NCI-H1436 treated with DMSO at 0.1 percent for 48 hours (cell line): ENCODE measurements around the gene KCNN3.

ENCODE experiments used
- DNase-seq: peaks from one replicate; lab custom pipeline; 2025; lab: John Stamatoyannopoulos, UW

The KCNN3 gene

DNA sequence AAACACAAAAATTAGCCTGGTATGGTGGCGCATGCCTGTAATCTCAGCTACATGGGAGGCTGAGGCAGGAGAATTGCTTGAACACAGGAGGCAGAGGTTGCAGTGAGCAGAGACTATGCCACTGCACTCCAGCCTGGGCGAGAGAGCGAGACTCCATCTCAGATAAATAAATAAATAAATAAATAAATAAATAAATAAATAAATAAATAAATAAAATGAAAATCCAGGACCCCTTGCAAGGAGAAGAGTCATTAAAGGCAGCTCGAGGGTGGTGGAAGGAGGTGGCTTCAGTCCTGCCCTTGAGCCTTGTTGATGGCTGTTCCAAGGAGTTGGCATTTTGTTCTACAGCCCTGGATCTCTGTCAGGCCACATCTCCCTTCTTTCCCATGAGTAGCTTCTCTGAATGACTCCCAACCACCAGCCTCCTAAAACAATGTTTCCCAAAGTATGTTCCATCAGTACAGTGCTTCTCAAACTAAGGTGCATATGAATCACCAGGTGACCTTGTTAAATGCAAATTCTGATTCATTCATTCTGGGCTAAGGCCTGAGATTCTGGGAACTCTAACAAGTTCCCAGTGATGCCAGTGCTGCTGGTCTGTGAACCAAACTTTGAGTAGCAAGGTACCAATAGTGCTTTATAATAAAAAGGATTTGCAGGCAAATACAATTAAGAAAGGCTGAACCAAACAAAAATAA lies 99.0 kb downstream of the KCNN3 start:
- no peak for DNase-seq

DNA sequence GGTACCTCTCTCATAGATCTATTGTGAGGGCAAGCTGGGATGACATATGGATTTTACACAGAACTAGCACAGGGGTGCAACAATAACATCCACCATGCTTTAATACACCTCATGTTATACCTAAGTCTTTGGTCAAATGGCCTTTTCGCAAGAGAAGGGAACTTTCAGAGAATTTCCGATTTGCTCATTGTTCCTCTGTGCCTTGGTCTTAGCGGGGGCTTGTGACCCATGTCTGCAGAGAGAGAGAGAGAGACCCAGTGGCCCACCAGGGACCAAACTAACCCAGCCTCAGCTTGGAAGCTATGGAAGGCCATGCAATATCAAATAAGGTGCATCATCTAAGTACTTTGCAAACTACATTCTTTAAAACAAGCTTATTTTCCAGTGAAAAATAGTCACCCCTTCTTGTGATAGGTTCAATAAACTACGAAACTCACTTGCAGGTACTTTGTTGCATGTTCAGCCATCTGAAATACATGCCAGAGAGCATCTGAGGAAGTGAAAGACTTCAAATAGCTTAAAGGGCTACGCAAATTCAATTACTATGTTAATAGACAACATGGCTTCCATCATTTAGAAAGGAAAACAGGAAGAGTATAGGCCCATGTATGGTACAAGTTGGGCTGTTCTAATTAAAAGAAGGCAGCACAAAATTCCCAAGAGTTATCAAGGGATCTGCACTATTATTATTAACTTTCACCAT lies 100.7 kb downstream of the KCNN3 start:
- DNase-seq = no peak

- no peak for DNase-seq
Observed at GRCh38 chr1:154768456-154769125, 101.5 kb downstream of the KCNN3 start.

- DNase-seq = no peak
Observed at GRCh38 chr1:154767315-154768240, 102.5 kb downstream of the KCNN3 start.

DNA sequence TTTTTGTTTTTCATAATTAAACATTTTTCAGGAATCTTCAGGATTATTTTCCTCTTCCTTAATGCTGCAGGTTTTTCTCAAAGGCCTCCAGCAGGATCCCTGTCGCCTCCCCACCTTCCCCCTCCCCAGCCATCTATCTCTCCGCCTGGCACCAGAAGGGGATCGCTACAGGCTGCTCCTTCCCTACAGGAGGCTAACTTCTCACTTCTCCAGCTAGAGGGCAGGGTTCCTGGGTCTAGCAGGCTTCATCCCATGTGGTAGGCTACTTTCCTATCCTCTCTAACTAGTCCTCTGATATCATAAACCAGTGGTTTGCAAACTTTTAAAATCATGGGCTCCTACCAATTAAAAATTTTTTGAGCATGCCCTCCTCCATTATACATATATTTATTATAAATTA lies 104.1 kb downstream of the KCNN3 start:
- no peak for DNase-seq

GRCh38 chr1:154764773-154765172 lies 105.3 kb downstream of the KCNN3 start:
- no peak for DNase-seq

- no peak for DNase-seq
Observed at GRCh38 chr1:154764181-154764580, 105.9 kb downstream of the KCNN3 start.

DNA sequence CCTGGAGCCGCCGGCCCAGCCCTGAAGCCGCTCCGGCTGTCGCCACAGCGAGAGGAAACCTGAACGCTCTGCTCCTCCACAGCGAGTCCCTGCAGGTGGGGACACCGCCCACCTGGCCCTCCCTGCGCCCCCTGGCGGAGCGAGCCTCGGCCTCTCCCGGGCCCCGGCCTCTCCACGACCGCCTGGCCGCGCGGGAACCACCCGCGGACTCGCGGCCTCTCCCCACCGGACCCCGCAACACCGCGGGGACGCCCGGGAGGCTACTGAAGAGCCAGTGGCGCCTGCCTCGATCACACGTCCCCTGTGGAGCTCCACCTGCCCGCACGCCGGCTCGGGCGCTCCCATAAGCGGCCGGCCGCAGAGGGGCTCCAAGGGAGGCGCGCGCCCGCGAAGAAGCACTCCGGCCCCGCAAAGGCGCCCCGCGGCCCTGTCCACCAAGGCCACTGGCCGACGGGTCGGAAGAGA lies 109.6 kb downstream of the KCNN3 start:
- no peak for DNase-seq

GRCh38 chr1:154759793-154760192 lies 110.3 kb downstream of the KCNN3 start:
- no peak for DNase-seq

DNA sequence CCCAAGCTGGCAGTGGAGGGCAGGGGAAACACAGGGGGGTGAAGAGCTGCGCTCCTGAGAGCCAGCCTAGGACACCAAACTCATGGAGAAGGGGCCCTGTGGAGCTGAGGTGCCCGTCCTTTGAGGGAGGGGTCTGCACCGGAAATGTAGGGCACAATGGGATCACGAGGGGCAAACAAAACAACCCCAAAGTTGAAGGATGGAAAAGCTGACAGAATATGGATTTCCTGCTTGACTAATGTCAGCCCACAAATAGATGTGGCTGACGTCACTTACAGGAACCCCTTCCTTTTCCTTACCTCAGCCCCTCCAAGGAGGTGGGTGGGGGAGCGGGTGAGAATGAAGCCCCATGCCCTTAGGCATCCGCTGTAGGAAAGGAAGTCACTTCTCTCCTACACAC lies 110.9 kb downstream of the KCNN3 start:
- DNase-seq = no peak

DNA sequence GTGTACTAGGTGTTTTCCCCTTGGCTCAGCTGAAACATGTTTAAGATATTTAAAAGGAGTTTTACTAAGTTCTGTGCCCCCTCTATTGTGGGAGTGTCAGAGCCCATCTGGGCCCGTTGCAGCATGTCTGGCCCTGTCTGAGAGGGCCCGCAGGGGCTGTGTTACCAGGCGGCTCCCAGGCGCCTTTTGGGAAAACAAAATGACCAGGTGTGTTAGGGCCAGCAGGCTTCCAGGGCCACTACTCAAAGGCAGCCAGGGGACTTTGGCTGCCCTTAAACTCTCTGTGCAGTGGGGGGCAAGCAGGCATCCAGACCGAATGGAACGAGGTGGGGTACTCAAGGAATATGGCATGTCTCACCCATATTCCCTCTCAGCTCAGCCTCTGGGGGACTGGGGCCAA lies 111.7 kb downstream of the KCNN3 start:
- no peak for DNase-seq

DNA sequence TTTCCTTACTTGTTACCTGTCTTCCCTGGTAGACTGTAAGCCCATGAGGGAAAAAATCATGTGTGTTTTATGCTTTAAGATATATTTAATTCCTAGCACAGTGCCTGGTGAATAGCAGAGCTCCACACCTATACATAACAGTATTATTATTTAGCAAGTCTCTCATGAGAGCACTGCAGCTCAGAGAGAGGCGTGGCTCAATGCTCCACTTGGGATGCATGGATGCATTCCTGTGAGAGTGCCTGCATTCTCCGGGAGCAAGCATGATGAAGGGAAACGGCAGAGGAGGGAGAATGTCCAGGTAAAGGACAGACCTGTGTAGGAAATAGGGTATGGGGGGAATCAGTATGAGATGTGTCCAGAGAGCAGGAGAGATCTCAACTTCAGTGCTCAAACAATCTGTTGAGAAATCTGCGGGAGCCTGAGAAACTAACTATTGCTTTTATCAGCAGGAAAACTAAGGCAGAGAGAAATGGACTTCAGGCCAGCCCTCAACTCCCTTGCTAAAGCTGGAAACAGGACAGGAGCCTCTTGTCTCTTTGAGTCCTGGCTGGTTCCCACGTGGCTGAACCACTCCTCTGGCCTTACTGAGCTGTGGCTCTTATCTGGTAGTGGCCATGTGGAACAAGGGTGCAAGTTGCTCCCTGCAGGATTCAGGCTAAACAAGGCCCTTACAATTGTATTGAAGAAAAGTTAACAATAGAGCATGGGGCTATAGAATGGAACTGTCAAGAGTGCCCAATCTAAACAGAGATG lies 113.1 kb downstream of the KCNN3 start:
- DNase-seq = no peak

GRCh38 chr1:154755858-154756730 lies 114.0 kb downstream of the KCNN3 start:
- DNase-seq = no peak

DNA sequence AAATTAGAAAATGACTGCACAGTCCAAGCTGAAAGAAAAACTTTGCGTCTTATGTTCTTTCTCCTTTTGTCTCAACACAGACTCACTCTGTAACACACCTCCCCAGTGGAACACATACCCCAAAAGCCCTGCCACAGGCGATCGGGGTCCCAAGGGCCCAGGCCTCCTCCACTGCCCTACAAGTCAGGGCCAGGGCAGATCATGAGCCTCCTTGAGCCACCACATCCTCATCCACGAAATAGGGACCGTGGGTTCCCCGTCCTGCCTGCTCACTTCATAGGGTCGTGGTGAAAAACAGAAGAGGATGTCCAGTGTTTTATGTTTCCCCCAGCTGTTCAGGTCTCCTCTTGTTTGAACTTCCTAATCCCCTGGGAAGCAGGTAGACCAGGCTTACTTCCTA lies 116.7 kb downstream of the KCNN3 start:
- DNase-seq = no peak

- no peak for DNase-seq
Observed at GRCh38 chr1:154752273-154753030, 117.6 kb downstream of the KCNN3 start.

DNA sequence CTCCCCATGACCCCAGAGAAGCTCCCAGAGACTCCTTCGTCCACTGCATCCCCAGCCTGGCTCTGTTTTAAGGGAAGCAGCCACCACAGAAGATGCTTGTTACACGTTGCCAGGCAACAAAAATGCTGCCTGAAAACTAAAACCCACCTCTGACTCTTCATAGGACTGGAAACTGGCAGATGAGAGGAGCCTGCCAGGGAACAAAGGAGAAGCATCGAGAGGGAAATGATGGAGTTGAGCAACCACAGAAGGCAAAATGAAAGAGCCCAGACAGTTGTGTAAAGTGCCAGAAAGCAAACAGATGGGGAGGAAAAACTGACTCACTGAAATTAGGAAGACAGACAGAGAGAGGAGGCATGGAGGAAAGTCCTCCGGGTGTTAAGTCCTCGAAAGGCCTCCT lies 118.4 kb downstream of the KCNN3 start:
- DNase-seq = no peak

GRCh38 chr1:154750681-154751665 lies 119.1 kb downstream of the KCNN3 start:
- DNase-seq = no peak

GRCh38 chr1:154749078-154749760 lies 120.9 kb downstream of the KCNN3 start:
- no peak for DNase-seq
